ENCODE measurements around the gene AJM1.
"Not testable (repeated sequence)": the region's sequence is repeated elsewhere in the genome, so short reads cannot be mapped to it uniquely, and the experiment has no call there.

Gene AJM1

DNA sequence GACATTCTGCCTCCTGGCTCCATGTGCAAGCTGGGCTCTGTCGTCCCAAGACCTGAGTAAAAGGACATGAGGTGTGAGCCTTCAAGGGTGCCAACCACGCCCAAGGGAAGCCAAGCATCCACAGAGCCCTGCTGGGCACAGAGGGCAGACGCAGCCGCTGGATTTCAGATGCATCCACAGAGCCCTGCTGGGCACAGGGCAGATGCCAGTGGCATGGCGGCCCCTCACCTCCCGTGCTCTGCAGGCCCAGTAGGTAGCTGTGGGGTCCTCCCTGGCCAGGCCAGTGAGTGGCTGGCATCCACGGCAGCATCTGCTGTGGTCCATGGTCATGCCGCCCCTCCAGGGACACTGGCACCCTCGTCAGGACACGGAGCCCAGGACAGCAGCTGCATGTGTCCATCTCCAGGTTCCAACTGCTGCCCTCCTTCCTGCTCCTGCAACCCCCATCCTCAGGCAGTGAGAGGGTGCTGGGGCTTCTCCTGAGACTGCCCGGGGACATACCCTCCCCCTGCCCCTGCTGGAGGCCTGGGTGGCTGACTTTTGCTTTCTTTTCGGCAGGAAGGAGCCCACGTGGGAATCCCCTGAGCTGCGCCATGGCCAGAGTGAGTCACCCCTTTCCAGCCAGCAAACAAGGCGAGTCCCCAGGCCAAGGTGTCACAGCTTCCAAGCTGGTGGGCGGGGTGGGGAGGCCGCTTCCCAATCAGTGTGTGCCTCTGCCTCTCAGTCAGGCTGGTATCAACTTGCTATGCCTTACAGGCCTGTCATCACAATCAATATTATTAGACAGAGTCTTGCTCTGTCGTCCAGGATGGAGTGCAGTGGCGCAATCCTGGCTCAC lies 40.0 kb downstream of the AJM1 start:
- DNase-seq = no peak

DNA sequence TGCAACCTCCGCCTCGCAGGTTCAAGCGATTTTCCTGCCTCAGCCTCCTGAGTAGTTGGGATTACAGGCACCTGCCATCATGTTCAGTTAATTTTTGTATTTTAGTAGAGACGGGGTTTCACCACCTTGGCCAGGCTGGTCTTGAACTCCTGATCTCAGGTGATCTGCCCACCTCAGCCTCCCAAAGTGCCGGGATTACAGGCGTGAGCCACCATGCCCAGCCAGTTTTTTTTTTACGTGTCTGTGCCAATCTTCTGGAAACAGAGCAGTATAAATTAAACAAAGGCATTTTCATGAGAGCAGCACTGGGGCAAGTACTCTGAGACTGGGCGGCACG lies 40.6 kb downstream of the AJM1 start:
- DNase-seq = not testable (repeated sequence)

DNA sequence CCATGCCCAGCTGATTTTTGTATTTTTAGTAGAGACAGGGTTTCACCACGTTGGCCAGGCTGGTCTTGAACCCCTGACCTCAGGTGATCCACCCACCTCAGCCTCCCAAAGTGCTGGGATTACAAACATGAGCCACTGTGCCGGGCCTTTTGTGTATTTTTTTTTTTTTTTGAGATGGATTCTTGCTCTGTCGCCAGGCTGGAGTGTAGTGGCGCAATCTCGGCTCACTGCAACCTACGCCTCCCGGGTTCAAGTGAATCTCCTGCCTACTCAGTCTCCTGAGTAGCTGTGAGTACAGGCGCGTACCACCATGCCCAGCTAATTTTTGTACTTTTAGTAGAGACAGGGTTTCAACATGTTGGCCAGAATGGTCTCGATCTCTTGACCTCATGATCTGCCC lies 41.4 kb downstream of the AJM1 start:
- DNase-seq = not testable (repeated sequence)

DNA sequence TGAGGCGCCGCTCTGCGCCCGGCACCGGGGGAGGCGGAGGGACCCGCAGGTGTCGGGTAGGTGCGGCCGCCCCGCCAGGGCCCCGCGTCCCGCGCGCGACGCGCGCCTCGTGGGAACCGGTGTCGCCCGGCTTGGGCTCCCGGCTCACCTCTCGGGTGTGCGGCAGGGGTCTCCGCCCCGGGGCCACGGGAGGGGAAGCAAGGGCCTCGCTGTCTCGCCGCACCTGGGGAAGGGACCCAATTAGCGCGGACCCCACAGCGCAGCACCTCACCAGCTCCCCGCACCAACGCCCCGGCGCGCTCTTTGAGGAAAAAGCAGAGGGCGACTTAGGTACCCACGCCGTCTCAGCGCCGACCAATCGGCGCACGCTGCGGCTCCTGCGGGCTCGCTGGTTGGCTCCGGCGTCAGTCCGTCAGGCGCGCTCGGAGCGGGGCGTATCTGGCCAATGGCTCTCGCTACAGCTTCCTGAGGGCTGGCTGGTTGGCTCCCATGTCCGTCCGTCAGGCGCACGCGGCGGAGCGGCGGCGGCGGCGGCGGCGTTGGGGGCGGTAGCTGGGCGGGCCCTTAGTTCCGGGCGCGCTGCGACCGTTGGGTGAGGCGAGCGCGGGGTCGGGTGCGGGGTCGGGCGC lies 43.8 kb downstream of the AJM1 start, which contains the start of gene TRAF2:
TSS of gene TRAF2 (plus strand) at position 567 of the 629 bp plus-strand sequence. CDS start 12,225 bp downstream, outside the sequence.
- DNase-seq = peak; percentile 96 to 99

DNA sequence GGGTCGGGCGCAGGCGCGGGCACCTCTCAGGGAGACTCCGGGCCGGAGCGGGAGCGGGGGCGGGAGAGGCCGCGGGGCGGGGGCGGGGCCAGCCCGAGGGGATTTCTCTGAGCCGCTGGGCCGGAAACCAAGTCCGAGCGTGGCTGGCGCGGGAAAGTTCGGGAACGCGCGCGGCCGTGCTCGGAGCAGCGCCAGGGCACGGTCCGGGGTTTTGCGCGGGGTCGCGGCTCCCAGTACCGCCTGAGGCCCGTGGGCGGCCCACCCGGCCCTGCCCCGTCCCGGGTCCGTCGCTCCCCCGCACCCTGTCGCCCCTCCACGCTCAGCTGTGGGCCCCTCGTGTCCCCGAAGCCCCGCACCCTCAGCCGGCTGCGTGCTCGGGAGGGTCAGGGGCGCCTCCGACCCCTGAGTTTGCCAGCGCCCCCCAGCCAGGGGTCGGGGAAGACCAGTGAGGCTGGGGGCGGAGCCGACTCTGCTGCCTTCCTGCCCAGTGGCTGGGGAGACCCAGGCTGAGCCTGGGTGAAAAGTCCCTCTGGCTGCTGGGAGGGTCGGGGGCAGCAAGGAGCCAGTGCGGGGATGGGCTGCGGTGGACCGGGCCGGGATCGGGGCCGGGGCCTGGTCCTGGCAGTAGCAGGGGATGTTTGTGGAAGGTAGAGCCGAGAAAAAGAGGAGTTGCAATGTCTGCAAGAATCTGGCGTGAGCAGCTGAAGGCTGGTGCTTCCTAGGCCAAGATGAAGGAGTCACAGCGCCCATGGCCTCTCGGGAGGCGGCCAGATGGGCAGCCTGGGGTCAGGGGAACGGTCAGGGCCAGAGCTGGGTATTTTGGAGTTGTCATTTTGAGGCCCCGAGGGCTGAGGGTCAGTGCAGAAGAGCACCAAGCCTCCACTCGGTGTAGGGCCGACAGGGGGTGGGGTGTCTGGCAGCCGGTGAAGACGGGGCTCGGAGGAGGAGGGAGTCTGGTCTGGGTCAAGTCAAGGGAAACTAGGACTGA lies 44.6 kb downstream of the AJM1 start:
- DNase-seq = no peak

DNA sequence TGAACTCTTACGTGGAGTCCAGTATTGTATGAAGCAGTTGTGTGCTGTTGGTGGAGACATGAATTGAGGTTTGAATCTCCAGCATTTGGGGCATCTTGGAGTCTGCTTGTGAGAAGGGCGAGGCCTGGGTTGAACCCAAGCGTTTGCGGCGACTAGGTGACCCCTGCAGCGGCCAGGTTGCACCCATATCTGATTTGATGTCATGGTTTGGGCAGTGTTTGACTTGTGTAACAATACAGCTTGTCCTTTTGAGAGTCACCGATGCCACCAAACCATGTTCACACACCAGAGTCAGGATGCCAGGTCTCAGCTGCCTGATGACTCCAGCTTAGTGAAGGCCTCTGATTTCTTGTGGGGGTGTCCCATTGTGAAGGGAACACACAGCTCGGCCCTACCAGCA lies 46.2 kb downstream of the AJM1 start:
- DNase-seq = no peak

DNA sequence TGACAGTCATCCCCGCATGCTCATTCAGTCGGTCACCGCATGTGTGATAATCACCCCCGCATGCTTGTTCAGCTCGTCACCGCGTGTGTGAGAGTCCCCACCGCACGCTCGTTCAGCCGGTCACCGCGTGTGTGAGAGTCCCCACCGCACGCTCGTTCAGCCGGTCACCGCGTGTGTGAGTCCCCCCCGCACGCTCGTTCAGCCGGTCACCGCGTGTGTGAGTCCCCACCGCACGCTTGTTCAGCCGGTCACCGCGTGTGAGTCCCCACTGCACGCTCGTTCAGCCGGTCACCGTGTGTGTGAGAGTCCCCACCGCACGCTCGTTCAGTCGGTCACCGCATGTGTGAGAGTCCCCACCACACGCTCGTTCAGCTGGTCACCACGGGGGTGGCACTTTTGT lies 47.6 kb downstream of the AJM1 start:
- DNase-seq = no peak

DNA sequence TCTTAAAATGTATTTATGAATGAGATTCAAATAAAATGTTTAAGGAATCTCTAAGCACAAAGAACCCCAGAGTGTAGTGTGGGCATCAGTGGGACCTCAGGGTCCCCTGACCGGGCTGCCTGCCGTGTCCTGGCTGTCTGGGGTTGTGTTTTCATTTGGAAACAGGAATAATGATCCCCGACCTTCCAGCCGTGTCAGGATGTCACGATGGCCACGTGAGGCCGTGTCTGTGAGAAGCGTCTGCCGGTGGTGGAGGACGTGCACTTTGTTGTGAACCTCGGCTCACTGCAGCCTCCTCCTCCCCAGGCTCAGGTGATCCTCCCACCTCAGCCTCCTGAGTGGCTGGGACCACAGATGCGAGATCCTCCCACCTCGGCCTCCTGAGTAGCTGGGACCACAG lies 48.4 kb downstream of the AJM1 start:
- no peak for DNase-seq

All from NCI-H524 (cell line).